HG03064 (cell line): ENCODE measurements around the gene PIN4.
"Not testable (repeated sequence)": the region's sequence is repeated elsewhere in the genome, so short reads cannot be mapped to it uniquely, and the experiment has no call there.

Experiments
- ATAC-seq: cut with Tn5 transposase; IDR thresholded peaks from one replicate; pipeline ENCODE4 v1.9.1; 2021; ENCODE audit warnings: low read depth; ENCODE audit not compliant: unreplicated experiment

The PIN4 gene

DNA sequence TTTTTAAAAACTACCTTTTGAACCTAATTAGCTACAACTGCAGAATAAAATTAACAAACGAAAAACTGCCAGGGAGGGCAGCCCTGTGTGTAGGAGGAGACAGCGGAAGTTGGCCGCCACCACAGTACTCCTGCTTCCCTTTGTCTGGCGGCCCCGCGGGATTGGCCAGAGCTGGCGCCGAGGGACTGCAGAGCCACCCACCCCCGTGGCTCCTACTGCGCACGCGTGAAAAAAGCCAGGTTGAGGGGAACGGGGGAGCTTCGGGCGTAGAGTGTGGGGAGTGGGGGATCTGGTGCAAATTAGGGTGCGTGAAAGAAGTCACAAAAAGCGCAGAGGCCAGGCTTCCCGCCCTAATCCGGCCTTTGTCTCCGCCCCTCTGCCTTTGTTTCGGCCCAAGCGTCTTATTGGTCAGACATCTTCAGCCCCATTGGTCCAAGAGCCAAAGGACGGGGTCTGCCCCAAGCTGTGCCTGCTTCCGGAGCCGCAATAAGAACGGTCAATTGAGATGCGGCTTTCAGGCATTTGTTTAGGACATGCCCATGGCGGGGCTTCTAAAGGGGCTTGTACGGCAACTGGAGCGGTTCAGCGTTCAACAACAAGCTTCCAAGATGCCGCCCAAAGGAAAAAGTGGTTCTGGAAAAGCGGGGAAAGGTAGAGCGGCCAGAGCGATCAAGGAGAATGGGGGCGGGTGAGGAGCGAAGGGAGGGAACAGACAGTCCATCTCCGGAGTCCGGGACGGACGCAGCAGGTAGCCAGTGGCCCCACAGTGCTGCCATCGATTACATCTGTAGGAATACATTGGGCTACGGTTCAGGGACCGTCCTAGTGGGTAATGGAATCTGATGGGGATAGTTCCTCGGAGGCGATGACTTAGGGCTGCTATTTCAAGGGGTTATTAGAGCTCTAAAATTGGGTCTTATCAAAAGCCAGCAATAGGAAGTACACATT, at the start of gene PIN4:
Gene PIN4 (plus strand): TSS at position 580 of the 948 bp plus-strand sequence. CDS start 29 bp downstream, at position 609.
- ATAC-seq, result peak; percentile 91

GRCh38 chrX:72132456-72132855, 49.1 kb upstream of the PIN4 start:
- ATAC-seq, result no peak

GRCh38 chrX:72133851-72134546, 47.6 kb upstream of the PIN4 start:
- ATAC-seq, result no peak

- no peak for ATAC-seq
Observed at GRCh38 chrX:72137846-72138495, 43.6 kb upstream of the PIN4 start.

DNA sequence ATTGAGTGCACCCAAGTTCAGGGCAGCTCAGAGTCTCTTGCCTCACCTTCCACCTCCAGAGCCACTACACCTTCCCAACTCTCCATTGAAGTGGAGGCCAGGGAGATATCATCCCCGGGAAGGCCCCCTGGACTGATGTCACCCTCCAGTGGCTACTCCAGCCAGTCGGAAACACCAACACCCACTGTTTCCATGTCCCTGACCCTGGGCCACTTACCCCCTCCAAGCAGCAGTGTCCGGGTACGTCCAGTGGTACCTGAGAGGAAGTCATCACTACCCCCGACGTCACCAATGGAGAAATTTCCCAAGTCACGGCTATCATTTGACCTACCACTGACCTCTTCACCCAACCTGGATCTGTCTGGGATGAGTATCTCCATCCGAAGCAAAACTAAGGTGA, 42.0 kb upstream of the PIN4 start:
- no peak for ATAC-seq

DNA sequence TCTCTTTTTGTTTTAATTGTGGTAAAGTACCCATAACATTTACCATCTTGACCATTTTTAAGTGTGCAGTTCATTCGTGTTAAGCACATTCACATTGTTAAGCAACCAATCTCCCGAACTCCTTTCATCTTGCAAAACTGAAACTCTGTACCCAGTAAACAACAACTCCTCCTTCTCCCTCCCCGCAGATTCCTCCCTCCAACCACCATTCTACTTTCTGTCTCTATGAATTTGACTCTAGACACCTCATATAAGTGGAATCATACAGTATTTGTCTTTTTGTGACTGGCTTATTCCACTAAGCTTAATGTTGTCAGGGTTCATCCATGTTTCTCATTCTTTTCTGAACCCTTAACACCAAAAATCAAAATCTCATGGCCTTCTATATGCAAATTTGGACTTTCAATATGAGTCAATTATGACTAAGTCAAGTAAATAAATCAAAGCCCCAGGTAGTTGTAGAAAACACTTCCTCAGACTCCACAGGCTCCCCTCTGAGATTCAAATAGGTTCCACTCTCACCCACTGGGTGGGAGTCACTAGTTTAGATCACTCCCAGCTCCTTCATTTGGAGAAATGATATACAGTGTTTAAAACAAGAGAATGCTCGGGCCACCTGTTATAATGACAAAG, 40.1 kb upstream of the PIN4 start:
- ATAC-seq, result no peak

DNA sequence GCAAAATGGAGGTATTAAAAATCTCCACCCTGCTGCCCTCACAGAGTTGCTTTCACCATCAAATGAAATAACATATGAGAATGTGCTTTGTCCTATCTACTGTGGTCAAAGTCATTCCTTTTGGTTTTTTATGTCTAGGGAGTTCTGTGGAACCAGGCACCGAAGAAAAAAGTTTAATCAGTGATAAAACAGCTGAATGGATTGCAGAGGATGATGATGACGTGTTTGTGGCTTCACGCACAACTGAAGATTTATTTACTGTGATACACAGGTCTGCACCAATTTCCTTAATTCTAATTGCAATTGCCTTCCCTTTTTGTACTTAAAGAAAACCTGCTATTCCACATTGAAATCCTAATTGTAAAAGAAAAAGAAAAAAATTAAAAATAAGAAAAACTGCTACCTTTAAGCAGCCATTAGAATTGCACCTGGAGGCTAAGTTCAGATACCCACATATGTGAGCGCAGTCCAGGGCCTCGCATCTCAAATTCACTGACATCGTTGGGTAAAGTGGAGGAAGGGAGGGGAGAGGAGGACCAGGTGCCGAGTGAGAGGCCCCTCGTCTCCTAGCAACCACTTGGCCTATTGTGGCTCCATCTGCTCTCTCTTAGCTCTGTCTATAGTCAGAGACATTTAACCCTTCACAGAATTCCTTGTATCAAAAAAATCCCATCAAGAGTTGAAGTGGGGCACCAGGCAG, 39.3 kb upstream of the PIN4 start:
- ATAC-seq, result no peak

DNA sequence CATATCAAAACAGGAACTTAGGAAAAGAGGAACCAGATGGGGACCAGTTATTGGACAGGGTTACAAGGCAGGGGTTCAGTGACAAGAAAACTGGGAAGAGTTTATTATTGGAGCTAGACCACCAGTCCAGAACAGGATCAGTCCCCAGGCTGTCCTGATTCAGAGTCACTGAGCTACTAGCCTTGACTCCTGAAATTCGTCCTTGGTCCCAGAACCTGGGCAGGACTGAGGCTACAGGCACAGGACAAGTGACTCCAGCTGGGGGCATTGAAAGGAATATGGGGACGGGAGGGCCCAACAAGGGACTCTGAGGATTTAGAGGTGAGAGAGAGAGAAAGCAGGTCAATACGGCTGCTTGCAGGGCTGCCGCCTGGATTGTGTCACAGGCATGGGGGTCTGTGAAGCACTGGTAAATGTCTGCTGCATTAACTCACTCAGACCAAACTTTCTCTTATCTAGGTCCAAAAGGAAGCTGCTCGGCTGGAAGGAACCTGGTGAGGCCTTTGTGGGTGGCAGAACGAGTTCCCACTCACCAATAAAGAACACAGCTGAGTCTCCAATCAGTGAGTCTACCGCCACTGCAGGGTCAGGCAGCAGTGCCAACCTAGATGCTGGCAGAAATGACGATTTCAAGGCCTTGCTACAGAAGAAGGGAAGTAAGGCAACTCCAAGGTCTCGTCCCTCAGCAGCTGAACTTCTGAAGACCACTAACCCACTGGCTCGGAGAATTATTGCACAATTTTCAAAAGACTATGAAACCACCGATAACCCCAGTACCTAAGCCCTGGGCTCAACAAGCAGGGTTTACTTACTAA, 38.6 kb upstream of the PIN4 start:
- no peak for ATAC-seq

DNA sequence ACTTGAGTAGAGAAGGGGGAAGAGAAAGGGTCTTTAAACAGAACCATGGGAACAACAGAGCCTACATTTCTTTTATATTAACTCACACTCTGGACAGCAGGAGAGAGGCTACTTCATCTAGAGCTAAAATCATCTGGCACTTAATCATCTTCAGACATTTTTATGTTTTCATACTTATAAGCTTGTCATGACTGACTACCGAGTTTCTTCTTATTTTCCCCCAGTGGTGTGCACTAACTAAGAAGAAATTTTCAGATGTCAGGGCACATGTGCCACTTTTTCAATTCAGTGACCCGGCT, 38.0 kb upstream of the PIN4 start:
- no peak for ATAC-seq

DNA sequence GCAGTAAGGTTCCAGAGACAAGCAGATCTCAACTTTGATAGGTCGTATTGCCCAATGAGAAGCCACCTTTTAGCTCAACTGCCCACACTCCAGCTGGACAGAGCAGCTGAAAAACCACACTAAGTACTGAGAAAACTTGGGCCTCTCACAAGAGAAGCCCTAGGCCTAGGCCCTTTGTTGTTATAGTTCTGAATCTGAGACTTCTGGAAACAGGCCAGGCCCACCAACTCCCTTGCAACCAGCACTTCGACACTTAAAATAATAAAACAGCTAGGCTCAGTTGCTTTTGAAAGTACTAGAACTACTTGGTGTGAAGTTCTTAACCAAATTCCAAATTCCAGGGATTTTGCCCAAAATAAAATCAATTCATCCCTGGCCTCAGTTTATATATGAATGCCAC, 36.4 kb upstream of the PIN4 start:
- no peak for ATAC-seq

DNA sequence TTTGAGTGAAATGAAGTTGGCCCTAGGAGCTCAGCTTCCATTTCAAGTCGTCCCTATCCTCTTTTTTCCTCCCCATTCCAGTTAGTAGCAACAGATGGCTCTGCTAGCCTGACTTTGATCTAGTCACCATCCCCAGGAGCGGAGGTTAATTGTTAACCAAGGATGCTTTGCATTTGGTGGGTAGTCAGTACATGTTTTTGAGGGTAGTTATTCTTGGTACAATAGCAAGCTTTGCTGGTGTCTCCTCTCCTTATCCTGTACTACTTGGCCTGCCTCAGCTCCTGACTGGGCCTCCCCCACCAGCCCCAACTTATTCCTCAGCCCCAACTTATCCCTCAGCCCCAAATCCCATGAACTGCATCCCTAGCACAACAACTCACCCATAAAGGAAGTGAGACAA, 35.0 kb upstream of the PIN4 start:
- no peak for ATAC-seq

DNA sequence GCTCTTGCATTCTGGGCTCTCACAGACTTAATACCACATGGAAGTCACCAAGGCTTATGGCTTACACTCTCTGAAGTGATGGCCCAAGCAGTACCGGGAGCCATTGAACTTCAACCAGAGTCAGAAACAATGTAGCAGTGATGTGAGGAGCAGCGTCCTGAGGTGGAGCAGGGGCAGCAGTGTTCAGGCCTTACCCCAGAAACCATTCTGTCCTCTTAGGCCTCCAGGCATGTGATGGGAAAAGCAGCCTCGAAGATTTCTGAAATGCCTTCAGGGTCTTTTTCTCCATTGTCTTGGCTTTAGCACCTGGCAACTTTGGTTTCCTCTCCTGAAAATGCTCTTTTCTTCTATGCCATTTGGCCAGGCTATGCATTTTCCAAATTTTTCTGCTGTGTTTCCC, 22.8 kb upstream of the PIN4 start:
- no peak for ATAC-seq

- no peak for ATAC-seq
Observed at GRCh38 chrX:72159769-72160168, 21.8 kb upstream of the PIN4 start.

GRCh38 chrX:72165551-72165950, 16.0 kb upstream of the PIN4 start:
- ATAC-seq, result no peak

GRCh38 chrX:72169008-72169728, 12.4 kb upstream of the PIN4 start:
- no peak for ATAC-seq

GRCh38 chrX:72176289-72176688, 5.3 kb upstream of the PIN4 start:
- not testable (repeated sequence) for ATAC-seq

DNA sequence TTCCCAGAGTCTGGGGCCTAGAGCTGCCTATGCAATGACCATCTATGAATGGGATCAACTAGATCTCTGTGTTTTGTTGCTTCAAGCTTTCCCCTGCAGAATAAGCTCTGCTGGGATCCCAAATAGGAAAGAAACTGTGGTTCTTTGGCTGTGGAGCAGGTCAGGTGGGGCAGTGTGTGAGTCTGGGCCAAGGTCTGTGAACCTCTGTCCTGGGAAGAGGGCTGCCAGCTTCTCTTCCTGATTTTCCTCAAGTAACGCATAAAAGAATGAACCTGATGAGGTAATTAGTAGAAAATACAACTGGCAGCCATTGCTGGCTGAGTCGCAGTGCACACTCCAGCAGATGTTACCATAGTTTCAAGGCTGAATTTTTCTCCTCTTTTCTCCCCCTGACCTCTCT, 4.6 kb upstream of the PIN4 start:
- ATAC-seq, result no peak

- ATAC-seq, result no peak
Observed at GRCh38 chrX:72180539-72180938, 1.0 kb upstream of the PIN4 start.

GRCh38 chrX:72182924-72183323, 1.4 kb downstream of the PIN4 start:
- no peak for ATAC-seq
